HG02678 (cell line): ENCODE results near the gene CCDC85C.

Experiments used
- ATAC-seq: cut with Tn5 transposase; IDR thresholded peaks from one replicate; pipeline ENCODE4 v1.9.1; 2021; ENCODE audit warnings: mild to moderate bottlenecking, moderate library complexity; ENCODE audit not compliant: unreplicated experiment

Gene CCDC85C

GRCh38 chr14:99575043-99576023 lies 28.7 kb downstream of the CCDC85C start:
- no peak for ATAC-seq

DNA sequence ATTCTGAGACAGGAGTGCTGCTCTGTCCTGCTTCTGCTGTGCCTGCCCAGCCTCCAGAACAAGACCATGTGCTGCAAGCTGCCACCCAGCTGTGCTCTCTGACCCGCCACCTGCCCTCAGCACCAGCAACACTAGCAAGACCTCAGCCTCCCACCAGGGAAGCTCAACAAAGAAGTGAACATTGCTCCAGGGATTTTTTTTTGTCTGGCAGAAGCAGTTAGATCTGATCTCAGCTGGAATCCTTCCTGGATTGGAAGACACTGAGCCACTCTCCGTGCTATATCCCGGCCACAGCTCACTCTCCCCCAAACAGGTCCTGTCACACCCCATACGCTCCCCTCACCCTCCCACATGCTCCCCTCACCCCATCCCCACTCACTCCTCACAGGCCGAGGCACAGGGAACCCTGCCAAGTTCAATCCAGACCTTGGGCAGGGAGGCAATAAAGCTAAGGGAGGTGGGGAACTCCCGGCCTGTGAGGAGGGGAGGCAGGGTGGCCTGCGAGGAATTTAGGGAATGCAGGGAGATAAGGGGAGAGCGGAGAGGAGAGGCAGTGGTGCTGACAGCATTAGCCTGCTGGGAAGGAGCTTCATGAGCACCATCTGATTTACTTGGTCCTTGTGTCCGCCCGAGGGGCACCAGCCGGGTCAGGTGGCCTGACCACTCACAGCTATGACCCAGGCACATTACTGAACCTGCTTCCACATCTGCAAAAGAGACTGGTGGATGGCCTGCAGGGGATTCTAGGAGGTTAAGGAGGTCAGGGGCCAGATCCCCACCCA lies 29.7 kb downstream of the CCDC85C start:
- no peak for ATAC-seq

GRCh38 chr14:99573436-99574098 lies 30.4 kb downstream of the CCDC85C start:
- ATAC-seq, result no peak

- ATAC-seq, result no peak
Measured at GRCh38 chr14:99573000-99573330, 31.0 kb downstream of the CCDC85C start.

- ATAC-seq, result no peak
Measured at GRCh38 chr14:99572173-99572999, 31.6 kb downstream of the CCDC85C start.

DNA sequence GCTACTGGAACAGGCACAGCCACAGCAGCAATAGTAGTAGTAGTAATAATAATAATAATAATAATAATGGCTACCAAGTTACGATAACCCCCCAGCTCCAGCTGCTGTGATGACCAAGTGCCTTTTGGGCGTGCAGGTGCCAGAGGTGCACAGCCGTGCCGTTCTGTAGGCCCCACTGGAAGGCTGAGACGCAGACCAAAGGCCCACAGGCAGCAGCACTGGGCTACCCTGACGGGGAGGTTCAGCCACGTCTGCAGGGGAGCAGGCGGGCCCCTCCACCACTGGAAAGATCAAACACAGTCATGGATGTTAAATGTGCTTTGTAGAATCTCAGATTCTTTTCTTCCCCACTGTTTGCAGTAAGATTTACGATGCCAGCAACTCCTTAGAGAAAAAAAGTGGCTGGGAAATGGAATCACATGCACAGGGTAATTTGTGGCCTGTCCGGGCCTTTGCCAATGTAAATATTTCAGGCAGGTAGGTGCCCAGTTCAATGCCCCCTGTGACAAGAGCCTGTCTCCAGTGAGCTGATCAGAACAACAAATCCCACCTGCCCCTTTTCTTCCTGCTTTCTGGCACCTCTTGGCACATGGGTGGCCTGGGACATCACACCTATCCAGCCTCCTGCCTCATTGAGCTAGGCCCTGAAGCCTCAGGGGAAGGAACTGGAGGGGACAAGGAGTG lies 32.6 kb downstream of the CCDC85C start:
- ATAC-seq, result no peak

DNA sequence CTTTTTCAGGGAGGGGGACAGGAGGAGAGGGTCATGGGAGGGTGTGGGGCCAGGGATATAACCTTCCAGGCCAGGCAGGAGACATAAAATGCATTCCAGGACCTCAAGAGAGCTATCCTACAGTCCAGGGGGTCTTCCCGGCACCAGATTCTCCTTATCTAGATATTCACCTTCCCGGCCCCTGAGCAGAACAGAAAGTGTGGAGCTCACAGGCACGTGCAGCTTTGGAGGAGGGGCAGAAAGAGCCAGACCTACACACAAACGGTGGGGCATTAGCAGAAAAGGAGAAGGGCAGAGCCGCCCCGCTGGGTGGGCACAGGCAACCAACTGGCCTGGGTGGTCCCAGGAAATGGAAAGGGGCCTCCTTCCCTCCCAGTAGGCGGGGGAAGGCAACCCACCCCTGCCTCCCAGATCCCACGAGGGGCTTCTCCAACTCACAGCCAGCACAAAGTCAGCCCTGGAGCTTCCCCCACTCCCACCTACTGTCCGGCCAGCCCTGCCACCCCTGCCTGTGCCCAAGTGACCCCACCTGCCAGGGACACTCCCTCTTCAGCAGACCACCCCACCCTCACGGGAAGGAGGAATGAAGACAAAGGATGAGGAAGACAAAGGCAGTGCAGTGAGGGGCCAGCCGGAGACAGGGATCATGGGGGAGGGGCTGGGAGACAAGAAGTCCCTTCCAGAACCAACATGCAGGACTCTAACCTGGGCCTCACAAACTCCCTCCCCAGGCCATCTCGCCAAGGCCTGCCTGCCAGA lies 33.3 kb downstream of the CCDC85C start:
- no peak for ATAC-seq

DNA sequence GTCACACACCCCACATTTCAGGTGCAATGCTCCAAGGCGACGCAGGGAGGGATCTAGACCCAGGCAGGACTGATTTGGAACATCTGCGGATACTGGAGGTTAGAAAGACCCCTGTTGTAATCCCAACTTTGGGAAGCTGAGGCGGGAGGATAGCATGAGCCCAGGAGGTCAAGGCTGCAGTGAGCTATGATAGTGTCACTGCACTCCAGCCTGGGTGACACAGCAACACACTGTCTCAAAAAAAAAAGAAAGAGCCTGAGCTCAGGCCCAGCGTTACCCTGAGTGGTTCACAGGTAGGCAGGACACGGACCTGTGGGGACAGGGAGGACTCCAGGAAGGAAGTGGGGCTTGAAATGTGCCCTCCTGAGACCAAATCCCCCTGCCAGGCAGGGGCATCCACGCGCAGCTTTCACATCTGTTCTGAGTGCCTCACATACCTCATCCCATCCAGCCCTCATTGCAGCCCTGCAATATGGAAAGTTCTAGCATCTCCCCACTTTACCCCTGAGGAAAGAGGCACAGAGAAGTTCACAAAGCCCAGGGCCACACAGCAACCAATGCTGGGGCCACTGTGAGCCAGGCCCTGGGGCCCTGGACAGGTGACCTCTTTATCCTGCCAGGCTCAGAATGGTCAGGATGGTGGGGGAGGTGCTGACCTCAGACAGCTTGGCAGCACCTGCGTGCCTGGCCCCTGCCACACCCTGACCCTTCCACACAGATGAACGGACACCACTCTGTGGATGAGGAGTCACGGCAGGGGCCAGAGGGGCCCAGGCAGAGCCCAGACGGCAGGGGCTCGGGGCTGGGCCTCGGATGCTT lies 34.1 kb downstream of the CCDC85C start:
- ATAC-seq, result no peak

GRCh38 chr14:99568567-99569560 lies 35.1 kb downstream of the CCDC85C start:
- no peak for ATAC-seq

DNA sequence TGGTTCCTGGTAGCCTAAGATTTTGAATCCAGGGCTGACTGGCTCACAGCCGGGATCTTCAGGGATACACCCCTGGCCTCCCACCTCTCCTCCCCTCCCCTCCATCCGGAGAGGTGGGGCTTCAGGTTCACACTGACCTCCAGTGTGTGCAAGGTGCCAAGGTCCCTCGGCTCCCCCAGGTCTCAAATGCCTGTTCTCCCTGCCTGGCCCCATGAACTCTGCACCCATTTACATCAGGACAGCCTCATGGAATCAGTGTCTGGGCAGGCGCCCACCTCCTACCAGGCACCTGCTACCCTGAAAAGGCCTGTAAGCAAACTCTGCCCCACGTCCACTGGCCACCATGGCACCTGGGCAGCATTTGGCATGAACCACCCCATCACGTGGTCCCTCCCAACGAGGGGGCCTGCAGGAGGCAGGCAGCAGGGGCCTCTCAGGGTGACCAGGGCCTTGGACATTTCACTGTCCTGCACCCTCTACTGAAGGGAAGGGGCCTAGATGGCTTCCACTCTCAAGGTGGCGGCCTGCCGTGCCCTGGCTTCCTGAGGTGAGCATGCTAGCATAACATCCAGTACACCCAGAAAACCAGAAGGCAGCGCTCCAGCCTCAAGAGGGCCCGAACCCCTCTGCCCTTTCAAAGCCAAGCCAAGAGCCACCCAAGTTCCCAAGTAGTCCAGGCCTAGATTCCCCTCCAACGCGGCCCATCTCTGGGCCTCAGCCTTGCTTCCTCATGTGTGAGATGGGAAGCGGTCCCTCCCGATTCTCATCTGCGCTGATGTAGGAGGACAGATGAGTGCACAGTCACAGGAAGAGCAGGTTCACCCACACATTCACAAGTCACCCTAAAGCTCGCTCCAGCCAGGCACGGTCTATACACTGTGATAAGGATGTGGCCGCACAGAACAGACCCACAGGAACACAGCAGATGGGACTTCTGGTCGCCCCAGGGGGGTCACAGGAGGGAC lies 37.3 kb downstream of the CCDC85C start:
- no peak for ATAC-seq

- ATAC-seq, result no peak
Measured at GRCh38 chr14:99566009-99566389, 38.0 kb downstream of the CCDC85C start.

- ATAC-seq, result no peak
Measured at GRCh38 chr14:99565383-99565782, 38.6 kb downstream of the CCDC85C start.

- no peak for ATAC-seq
Measured at GRCh38 chr14:99564926-99565259, 39.1 kb downstream of the CCDC85C start.

- no peak for ATAC-seq
Measured at GRCh38 chr14:99564256-99564925, 39.6 kb downstream of the CCDC85C start.

- no peak for ATAC-seq
Measured at GRCh38 chr14:99563749-99564129, 40.3 kb downstream of the CCDC85C start.
